ENCODE measurements around the gene PSME1.

Gene PSME1

GRCh38 chr14:24177041-24177825, 41.2 kb downstream of the PSME1 start:
- no peak for DNase-seq

GRCh38 chr14:24177891-24178290, 41.9 kb downstream of the PSME1 start:
- no peak for DNase-seq

- no peak for DNase-seq
Measured at GRCh38 chr14:24178399-24179178, 42.6 kb downstream of the PSME1 start.

- no peak for DNase-seq
Measured at GRCh38 chr14:24179294-24179960, 43.4 kb downstream of the PSME1 start.

- DNase-seq, result no peak
Measured at GRCh38 chr14:24179961-24180796, 44.2 kb downstream of the PSME1 start.

- no peak for DNase-seq
Measured at GRCh38 chr14:24181371-24182077, 45.5 kb downstream of the PSME1 start.

GRCh38 chr14:24182110-24182882, 46.3 kb downstream of the PSME1 start:
- DNase-seq, result no peak

- no peak for DNase-seq
Measured at GRCh38 chr14:24183014-24183481, 47.1 kb downstream of the PSME1 start.

GRCh38 chr14:24184104-24184970, 48.3 kb downstream of the PSME1 start:
- DNase-seq, result no peak

- DNase-seq, result no peak
Measured at GRCh38 chr14:24185026-24185425, 49.0 kb downstream of the PSME1 start.

GRCh38 chr14:24185741-24186140, 49.7 kb downstream of the PSME1 start:
- DNase-seq, result no peak

- DNase-seq, result no peak
Measured at GRCh38 chr14:24186831-24187538, 51.0 kb downstream of the PSME1 start.

GRCh38 chr14:24187539-24187915, 51.5 kb downstream of the PSME1 start:
- DNase-seq, result no peak
